ENCODE data around the gene POU2AF3.
A peak's percentile ranks its signal among the peaks of the same experiment; 100 is the strongest.
"Not testable (repeated sequence)": the region's sequence is repeated elsewhere in the genome, so short reads cannot be mapped to it uniquely, and the experiment has no call there.

POU2AF3 gene

GRCh38 chr11:111301004-111301841, 2.9 kb downstream of the POU2AF3 start:
- DNase-seq (ENCODE audit: low spot score), result no peak

- DNase-seq (ENCODE audit: low spot score), result no peak
These were observed 3.4 kb downstream of the POU2AF3 start for GRCh38 chr11:111301842-111302118.

- no peak for DNase-seq (ENCODE audit: low spot score)
These were observed 4.0 kb downstream of the POU2AF3 start for GRCh38 chr11:111302298-111302697.

- no peak for DNase-seq (ENCODE audit: low spot score)
These were observed 5.1 kb downstream of the POU2AF3 start for GRCh38 chr11:111303461-111303860.

GRCh38 chr11:111305162-111305802, 6.9 kb downstream of the POU2AF3 start:
- DNase-seq (ENCODE audit: low spot score), result no peak

- DNase-seq (ENCODE audit: low spot score), result no peak
These were observed 7.5 kb downstream of the POU2AF3 start for GRCh38 chr11:111305876-111306275.

- no peak for DNase-seq (ENCODE audit: low spot score)
These were observed 8.0 kb downstream of the POU2AF3 start for GRCh38 chr11:111306321-111306720.

- no peak for DNase-seq (ENCODE audit: low spot score)
These were observed 9.2 kb downstream of the POU2AF3 start for GRCh38 chr11:111307472-111308108.

GRCh38 chr11:111308140-111308539, 9.8 kb downstream of the POU2AF3 start:
- no peak for DNase-seq (ENCODE audit: low spot score)

- DNase-seq (ENCODE audit: low spot score), result no peak
These were observed 11.0 kb downstream of the POU2AF3 start for GRCh38 chr11:111309215-111309915.

GRCh38 chr11:111310088-111310487, 11.7 kb downstream of the POU2AF3 start:
- no peak for DNase-seq (ENCODE audit: low spot score)

GRCh38 chr11:111310723-111311122, 12.4 kb downstream of the POU2AF3 start:
- no peak for DNase-seq (ENCODE audit: low spot score)

- DNase-seq (ENCODE audit: low spot score), result no peak
These were observed 13.7 kb downstream of the POU2AF3 start for GRCh38 chr11:111312076-111312475.

GRCh38 chr11:111319296-111319695, 20.9 kb downstream of the POU2AF3 start:
- DNase-seq (ENCODE audit: low spot score), result no peak

GRCh38 chr11:111320199-111320598, 21.9 kb downstream of the POU2AF3 start:
- not testable (repeated sequence) for DNase-seq (ENCODE audit: low spot score)

- no peak for DNase-seq (ENCODE audit: low spot score)
These were observed 22.6 kb downstream of the POU2AF3 start for GRCh38 chr11:111320728-111321568.

GRCh38 chr11:111322534-111322933, 24.2 kb downstream of the POU2AF3 start:
- no peak for DNase-seq (ENCODE audit: low spot score)

- DNase-seq (ENCODE audit: low spot score), result no peak
These were observed 26.0 kb downstream of the POU2AF3 start for GRCh38 chr11:111324277-111324720.

- no peak for DNase-seq (ENCODE audit: low spot score)
These were observed 26.9 kb downstream of the POU2AF3 start for GRCh38 chr11:111325259-111325658.

GRCh38 chr11:111326824-111327223, 28.5 kb downstream of the POU2AF3 start:
- no peak for DNase-seq (ENCODE audit: low spot score)

- peak; percentile 16 for DNase-seq (ENCODE audit: low spot score)
These were observed 29.7 kb downstream of the POU2AF3 start for GRCh38 chr11:111327908-111328624.
